GM12874 (cell line): ENCODE data around the gene PRELP.

Source experiments
- TF ChIP-seq, protein P1 (sequence below): IDR thresholded peaks from 2 replicates; pipeline ENCODE4 v1.5.1; 2011; ENCODE audit warnings: low read depth, mild to moderate bottlenecking, control low read depth, low read length, moderate library complexity; ENCODE audit not compliant: insufficient read depth

PRELP gene

DNA sequence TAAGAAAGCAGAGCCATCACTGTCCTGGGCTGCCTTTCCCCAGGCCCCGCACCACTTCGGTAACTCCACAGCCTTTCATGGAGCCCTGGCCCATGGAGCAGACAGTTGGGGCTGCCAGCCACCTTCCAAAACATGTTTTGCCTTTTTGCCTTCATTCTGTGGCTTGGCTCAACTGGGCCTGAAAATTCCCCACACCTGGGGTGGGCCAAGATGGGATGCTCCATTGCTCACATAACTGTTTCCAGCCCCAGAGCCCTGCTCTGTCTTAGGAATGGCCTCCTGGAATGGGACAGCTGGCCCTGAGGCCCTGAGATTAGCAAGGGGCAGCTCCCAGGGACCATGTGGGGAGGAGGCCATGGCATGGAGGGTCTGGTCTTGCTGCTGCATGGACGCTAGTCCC is 10.9 kb upstream of the PRELP start:
- TF ChIP-seq, protein P1, sequence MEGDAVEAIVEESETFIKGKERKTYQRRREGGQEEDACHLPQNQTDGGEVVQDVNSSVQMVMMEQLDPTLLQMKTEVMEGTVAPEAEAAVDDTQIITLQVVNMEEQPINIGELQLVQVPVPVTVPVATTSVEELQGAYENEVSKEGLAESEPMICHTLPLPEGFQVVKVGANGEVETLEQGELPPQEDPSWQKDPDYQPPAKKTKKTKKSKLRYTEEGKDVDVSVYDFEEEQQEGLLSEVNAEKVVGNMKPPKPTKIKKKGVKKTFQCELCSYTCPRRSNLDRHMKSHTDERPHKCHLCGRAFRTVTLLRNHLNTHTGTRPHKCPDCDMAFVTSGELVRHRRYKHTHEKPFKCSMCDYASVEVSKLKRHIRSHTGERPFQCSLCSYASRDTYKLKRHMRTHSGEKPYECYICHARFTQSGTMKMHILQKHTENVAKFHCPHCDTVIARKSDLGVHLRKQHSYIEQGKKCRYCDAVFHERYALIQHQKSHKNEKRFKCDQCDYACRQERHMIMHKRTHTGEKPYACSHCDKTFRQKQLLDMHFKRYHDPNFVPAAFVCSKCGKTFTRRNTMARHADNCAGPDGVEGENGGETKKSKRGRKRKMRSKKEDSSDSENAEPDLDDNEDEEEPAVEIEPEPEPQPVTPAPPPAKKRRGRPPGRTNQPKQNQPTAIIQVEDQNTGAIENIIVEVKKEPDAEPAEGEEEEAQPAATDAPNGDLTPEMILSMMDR, result no peak

DNA sequence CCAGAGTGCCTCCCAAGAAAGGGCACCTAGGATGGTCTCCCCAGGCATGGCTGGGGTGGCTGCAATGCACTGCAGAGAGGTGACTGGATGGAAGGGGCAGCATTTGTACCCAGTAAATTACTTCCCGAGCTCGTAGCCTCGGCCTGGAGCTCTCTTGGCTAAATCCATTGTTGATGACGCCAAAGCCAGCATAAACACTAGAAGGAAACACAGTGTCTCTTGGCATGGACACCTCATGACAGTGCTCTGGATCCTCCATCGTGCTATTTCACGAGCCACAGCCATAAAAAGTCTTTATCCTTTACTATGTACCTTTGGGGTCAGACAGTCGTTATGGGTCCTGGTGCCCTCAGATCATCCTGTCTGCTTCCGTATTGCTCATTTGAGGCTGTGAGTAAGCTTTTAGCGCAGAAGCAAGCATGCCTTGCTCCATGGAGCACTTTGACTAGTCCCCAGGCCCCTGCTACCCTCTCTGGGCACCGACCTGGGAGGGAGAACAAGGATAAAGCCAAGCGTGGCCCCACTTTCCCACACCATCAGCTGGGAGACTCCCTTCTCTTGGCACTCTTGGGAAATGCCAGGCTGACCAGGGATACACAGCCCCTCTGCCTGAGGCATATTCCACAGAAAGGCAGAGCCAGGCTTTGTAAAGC is 10.3 kb upstream of the PRELP start:
- TF ChIP-seq, protein P1, result no peak

DNA sequence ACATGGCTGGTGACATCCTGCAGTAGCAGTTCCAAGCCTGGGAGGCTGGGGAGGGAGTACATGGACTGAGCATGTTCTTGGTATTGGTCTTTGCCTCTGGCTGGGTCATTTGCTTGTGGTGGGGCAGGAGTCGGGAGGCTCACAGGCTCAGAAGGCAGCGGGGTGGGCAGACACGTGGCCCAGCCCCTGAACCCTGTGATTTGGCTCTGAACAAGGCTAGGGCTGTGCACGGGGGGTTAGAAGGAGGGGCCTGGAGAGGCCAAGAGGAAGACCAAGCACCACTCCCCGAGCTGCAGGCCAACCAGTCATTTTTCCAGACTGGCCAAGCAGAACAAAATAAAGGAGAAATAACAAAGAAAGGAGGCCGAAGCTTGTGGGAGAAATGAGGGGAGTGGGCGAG is 9.7 kb upstream of the PRELP start:
- TF ChIP-seq, protein P1, result no peak

DNA sequence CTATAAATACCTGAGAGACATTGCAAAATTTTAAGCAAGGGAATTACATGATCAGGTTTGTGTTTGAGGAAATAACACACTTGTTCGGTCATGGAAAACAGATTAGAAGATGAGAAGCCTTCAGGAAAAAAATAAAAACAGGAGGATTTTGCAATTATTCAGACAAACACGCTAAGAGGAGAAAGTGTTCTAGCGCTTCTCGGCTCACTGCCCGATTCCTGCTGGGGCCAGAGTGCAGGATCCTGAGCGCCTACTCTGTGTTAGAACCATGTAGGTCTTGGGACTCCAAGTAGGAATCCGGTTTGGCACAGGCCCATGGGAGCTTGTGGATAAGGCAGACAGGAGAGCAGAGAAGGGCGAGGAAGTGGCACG is 8.1 kb upstream of the PRELP start:
- TF ChIP-seq, protein P1, result no peak

DNA sequence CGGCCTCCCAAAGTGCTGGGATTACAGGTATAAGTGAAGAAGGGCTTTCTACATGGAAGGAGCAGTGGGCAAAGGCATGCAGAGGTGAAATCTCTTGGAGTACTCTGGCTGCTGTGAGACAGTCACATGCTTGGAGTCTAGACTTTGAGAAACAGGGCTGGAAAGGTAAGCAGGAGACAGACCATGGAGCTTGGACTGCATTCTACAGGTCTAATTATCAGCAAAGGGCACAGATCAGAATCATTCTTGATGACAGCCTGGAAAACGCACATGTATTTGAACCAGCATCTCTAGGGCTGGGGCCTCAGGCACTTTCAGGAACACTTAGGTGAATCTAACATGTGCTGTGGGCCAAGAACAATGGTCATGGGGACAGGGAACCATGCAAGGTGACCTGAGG is 7.3 kb upstream of the PRELP start:
- TF ChIP-seq, protein P1, result no peak

DNA sequence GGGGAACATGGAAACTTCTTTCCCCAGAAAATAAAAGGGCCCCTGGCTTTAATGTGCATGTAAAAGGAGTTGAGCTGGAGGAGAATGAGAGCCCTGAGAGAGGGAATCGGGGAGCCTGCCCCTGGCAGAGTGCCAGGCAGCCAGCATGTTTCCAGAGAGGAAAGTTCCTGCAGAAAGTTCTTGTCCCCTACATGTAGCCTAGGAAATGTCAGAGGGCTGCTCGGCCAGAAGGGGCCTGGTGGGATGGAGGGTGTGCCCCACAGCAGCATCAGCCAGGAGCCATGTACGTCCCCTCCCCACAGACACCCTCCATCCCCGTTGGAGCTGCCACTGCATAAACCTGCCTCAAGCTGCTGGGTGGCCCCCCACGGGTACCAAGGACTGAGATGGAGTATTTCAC is 5.4 kb upstream of the PRELP start:
- TF ChIP-seq, protein P1, result no peak

DNA sequence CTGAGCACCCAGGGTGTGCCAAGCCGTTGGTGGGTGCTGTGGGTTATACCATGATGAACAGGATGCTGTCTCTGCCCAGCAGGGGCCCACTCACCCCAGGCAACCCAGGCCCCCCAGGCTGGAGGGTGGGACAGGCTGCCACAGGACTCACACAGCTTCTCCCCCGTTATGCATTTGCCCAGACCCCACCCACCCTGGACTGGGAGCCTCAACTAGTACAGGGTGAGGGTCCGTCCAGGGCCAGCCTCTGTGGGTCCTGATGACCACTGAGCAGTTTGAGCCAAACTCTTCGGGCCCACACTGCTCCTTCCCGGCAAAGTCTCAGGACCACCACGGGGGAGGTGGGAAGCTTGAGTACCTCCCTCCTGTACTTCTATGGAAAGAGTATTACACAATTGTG is 3.8 kb upstream of the PRELP start:
- TF ChIP-seq, protein P1, result no peak
